Tibial nerve (tissue), 4 donors: ENCODE data around the gene DFFB. TPM values are rescaled to one million over a fixed set of nuclear protein-coding genes. Genes with fewer than 3 reads are reported as not detected.

Source experiments
- DNase-seq, 2 donors: peaks; one replicate each; pipeline ENCODE4 v3.0.0-alpha.2; 2019; ENCODE audit warnings: low spot score in 2 of 2
- H3K27ac ChIP-seq, 4 donors: fragments of 200-600 bp; sonication (generic) in 3 of 4; one replicate each; pipeline ENCODE4 v1.5.1; 2017 to 2019; ENCODE audit warnings: mild to moderate bottlenecking in 1 of 4
- H3K27me3 ChIP-seq, 2 donors: fragments of 200-600 bp; sonication (generic) in 1 of 2; one replicate each; pipeline versions ENCODE4 v1.5.1 to v1.6.0; 2017 to 2019
- H3K36me3 ChIP-seq, 3 donors: fragments of 200-600 bp; sonication (generic); one replicate each; pipeline ENCODE4 v1.5.1; 2018 to 2019
- H3K4me1 ChIP-seq, 4 donors: fragments of 200-600 bp; sonication (generic) in 3 of 4; one replicate each; pipeline ENCODE4 v1.5.1; 2017 to 2019
- H3K4me3 ChIP-seq, 4 donors: fragments of 200-600 bp; sonication (generic) in 3 of 4; one replicate each; pipeline ENCODE4 v1.5.1; 2017 to 2019; ENCODE audit warnings: mild to moderate bottlenecking in 1 of 4, moderate library complexity in 1 of 4
- H3K9me3 ChIP-seq, 4 donors: fragments of 200-600 bp; sonication (generic) in 3 of 4; one replicate each; pipeline ENCODE4 v1.5.1; 2017 to 2019
- EP300 ChIP-seq, 2 donors: sonication (generic); formaldehyde crosslinking; IDR thresholded peaks; one replicate each; pipeline ENCODE4 v1.6.1; 2017; ENCODE audit warnings: antibody characterized with exemption in 2 of 2, mild to moderate bottlenecking in 1 of 2
- POLR2A ChIP-seq, 2 donors: fragments of 450-650 bp; IDR thresholded peaks; one replicate each; pipeline ENCODE4 v1.6.1; 2017; ENCODE audit warnings: antibody characterized with exemption in 2 of 2, mild to moderate bottlenecking in 2 of 2, moderate library complexity in 2 of 2
- WGBS, 2 donors: methylation state at CpG; one replicate each; pipeline ENCODE4 v1.1.5; 2018; 5-methylcytosine and 5-hydroxymethylcytosine counted together
- total RNA-seq, 4 donors: library from RNA; depleted of rRNA; stranded (reverse); fragments of >200 nt; gene quantifications; one replicate each; pipeline ENCODE4 v1.1.0, GENCODE V29; 2016
- TF ChIP-seq, protein P1 (sequence below), 5 experiments: fragments of 200-600 bp in 3 of 5; fragments of 450-650 bp in 2 of 5; sonication (generic) in 3 of 5; IDR thresholded peaks; one replicate each; pipeline ENCODE4 v1.5.1; 2016 to 2019; ENCODE audit warnings: antibody characterized with exemption in 5 of 5, mild to moderate bottlenecking in 3 of 5, moderate library complexity in 2 of 5

DFFB gene
- total RNA-seq, 4 donors from 2014 or later, result 7.0 to 17.7 (median 15.2) TPM

DNA sequence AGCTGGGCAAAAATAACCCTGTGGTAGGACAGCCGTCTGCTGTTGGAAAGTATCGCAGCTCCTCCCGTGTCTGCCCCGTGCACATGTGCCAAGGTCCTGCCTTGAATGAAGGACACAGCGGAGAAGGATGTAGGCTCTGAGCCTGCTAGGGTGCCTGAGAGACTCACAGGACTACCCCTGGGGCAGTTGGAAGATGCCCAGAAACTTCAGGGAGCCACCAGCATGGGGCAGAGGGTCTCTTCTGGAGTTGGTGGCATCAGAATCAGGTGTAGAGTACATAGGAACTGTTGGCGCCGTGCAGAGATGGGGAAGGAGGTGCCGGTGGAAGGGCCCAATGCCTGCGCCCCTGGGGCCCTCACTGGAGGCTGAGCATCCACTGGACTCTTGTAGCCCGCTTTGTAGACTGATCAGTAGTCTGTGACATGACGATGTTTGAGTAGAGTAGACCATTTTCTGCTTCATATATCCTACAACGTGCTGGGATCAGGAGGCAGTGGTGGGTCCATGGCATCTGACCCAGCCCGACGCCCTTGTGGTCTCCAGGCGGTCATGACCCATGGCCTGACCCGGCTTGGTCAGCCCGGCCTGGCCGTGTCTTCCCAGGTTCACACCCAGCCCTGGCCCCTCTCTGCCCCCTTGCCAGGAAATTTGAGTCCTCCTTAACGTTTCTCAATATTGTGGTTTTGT lies 48.1 kb downstream of the DFFB start:
- WGBS, 2 donors, result 81 to 87% methylated on average over 19 of the region's 19 CpGs
- TF ChIP-seq, protein P1, sequence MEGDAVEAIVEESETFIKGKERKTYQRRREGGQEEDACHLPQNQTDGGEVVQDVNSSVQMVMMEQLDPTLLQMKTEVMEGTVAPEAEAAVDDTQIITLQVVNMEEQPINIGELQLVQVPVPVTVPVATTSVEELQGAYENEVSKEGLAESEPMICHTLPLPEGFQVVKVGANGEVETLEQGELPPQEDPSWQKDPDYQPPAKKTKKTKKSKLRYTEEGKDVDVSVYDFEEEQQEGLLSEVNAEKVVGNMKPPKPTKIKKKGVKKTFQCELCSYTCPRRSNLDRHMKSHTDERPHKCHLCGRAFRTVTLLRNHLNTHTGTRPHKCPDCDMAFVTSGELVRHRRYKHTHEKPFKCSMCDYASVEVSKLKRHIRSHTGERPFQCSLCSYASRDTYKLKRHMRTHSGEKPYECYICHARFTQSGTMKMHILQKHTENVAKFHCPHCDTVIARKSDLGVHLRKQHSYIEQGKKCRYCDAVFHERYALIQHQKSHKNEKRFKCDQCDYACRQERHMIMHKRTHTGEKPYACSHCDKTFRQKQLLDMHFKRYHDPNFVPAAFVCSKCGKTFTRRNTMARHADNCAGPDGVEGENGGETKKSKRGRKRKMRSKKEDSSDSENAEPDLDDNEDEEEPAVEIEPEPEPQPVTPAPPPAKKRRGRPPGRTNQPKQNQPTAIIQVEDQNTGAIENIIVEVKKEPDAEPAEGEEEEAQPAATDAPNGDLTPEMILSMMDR (IDR thresholded peaks at IDR 0.05), result no peak
- TF ChIP-seq EP300 (IDR thresholded peaks at IDR 0.05), result no peak
- no peak for TF ChIP-seq POLR2A (IDR thresholded peaks at IDR 0.05)
- H3K4me1 ChIP-seq, result peaks cover 0 to 4% (median 2%) of the 10 kb centered on the region in 4 donors
- H3K9me3 ChIP-seq, result no peaks in the 10 kb centered on the region
- DNase-seq, result no peak
- H3K27me3 ChIP-seq, result peaks cover 0 to 8% of the 10 kb centered on the region in 2 donors
- H3K36me3 ChIP-seq, result no peaks in the 10 kb centered on the region
- no peak overlapping the region for H3K27ac ChIP-seq
- no peak overlapping the region for H3K4me3 ChIP-seq

DNA sequence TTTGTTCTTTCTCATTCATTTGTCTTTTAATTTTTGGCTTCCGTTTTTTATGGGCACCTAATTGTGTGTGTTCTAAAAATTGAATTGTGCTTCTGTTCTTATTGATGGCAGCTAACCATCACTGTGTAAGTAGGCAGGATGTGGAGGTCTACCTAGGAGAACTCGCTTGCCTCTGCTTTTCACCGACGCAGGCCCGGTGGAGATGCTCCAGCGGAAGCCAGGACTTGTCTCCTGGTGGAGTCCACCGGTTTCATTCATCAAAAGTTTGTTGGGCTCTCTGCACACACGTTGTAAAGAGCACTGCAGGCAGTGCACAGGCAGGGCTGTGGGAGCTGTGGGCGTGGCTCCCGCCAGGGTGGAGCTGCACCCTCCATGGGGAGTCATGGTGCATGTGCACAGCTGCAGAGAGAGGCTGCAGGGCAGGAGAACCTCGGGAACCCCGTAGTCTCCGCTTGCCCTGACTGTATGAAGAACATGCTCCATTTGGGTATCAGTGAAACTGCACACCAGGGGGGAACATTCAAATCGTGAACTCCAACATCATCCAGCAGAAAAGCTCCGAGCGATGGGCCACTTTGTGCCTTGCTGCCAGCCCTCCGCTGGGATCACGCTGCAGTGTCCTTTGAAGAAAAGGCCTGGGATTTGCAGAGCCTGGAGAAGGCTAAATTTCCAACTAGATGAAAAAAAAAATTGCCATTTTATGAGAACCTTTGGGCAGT lies 48.8 kb downstream of the DFFB start:
- DNase-seq, result no peak
- H3K27me3 ChIP-seq, result peaks cover 0 to 15% of the 10 kb centered on the region in 2 donors
- TF ChIP-seq POLR2A (IDR thresholded peaks at IDR 0.05), result no peak
- TF ChIP-seq, protein P1 (IDR thresholded peaks at IDR 0.05), result no peak
- no peak for TF ChIP-seq EP300 (IDR thresholded peaks at IDR 0.05)
- 75 to 76% methylated on average over 18 of the region's 18 CpGs for WGBS, 2 donors
- H3K36me3 ChIP-seq, result no peaks in the 10 kb centered on the region
- peaks cover 0 to 8% (median 2%) of the 10 kb centered on the region in 4 donors for H3K4me1 ChIP-seq
- no peak overlapping the region for H3K4me3 ChIP-seq
- H3K9me3 ChIP-seq, result no peaks in the 10 kb centered on the region
- no peak overlapping the region for H3K27ac ChIP-seq

DNA sequence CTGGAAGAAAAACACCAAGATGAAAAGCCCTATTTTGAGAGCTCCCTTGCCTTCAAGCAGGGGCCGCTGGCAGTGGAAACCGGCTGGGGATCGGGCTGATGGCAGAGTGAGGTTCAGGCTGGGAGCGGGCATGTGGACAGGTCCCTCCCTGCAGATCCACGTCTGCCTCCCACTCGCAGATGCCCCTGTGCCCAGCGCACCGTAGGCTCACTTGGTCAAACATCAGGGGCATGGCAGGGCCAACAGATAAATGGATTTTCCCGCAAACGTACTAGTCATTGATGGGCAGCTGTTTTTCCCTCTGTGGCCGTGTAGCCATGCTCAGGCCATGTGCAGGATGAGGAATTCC lies 49.4 kb downstream of the DFFB start:
- H3K27me3 ChIP-seq, result peaks cover 0 to 21% of the 10 kb centered on the region in 2 donors
- no peak overlapping the region for H3K4me3 ChIP-seq
- no peak for DNase-seq
- TF ChIP-seq EP300 (IDR thresholded peaks at IDR 0.05), result no peak
- WGBS, 2 donors, result 80 to 91% methylated on average over 10 to 11 of the region's 11 CpGs
- H3K9me3 ChIP-seq, result no peaks in the 10 kb centered on the region
- H3K27ac ChIP-seq, result no peak overlapping the region
- H3K36me3 ChIP-seq, result no peaks in the 10 kb centered on the region
- peaks cover 0 to 6% (median under 1%) of the 10 kb centered on the region in 4 donors for H3K4me1 ChIP-seq

DNA sequence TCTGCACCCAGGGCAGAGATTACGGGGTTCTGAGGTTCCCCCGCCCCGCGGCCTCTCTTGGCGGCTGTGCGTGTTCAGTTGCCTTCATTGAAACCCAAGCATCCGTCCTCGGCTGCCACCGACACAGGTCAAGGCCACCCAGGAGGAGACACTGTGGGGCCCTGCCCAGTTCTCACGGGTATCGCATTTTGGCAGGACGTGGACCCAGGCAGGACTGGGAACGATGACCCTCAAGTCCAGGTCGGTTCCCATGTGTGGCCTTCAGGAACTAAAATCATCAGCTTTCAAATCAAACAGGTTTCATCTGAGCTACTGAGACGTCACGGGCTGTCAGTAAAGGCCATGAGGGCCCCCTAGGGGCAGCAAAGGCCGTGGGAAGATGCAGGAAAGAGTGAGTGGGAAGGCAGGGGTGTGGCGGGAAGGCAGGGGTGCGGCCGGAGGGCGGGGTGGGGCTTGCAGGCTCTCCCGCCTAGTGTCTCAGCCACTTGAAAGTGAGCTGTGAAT lies 49.8 kb downstream of the DFFB start:
- TF ChIP-seq POLR2A (IDR thresholded peaks at IDR 0.05), result no peak
- TF ChIP-seq, protein P1 (IDR thresholded peaks at IDR 0.05), result no peak
- TF ChIP-seq EP300 (IDR thresholded peaks at IDR 0.05), result no peak
- WGBS, 2 donors, result 49 to 60% methylated on average over 16 to 21 of the region's 22 CpGs

DNA sequence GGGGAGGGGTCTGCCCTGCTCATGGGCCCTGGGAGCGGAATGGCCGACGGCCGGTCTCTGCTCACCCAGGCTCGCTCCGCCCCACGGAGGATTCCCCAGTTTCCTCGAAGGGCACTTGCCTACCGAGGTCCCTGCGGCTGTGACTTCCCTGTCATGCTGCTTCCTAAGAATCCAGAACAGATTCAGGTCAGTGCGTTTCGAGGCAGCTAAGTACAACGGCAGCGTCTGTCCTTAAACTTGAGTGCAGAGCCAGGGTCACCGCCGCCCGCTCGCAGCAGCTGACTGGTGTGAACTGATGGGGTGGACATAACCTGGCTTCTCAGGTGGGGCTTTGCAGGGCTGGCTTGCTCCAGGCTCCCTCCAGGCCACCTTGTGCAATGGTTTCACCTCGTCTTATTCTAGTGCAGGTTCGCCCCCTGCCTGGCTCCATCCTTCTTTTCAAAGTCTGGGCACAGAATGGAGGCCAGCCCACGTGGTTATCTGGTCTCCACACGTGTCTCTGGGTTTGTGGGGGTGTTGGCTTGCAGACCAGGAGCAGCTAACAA lies 50.4 kb downstream of the DFFB start:
- Histone ChIP-seq H3K36me3 (no peaks in the 10 kb centered on the region), H3K4me1 (peaks cover 0 to 6% (median 0%) of the 10 kb centered on the region in 4 donors), H3K4me3 (no peak overlapping the region), H3K27me3 (peaks cover 0 to 25% of the 10 kb centered on the region in 2 donors), H3K27ac (no peak overlapping the region), H3K9me3 (no peaks in the 10 kb centered on the region)
- TF ChIP-seq POLR2A (IDR thresholded peaks at IDR 0.05) (no peak), EP300 (IDR thresholded peaks at IDR 0.05) (no peak)
- TF ChIP-seq, protein P1 (IDR thresholded peaks at IDR 0.05), result no peak
- DNase-seq, result no peak
- WGBS, 2 donors, result 70 to 73% methylated on average over 13 to 22 of the region's 22 CpGs

More for the DNA sequence above, 49.8 kb downstream of the DFFB start:
- Histone ChIP-seq H3K27ac (no peak overlapping the region), H3K4me3 (no peak overlapping the region), H3K9me3 (no peaks in the 10 kb centered on the region), H3K4me1 (peaks cover 0 to 6% (median 0%) of the 10 kb centered on the region in 4 donors), H3K27me3 (peaks cover 0 to 25% of the 10 kb centered on the region in 2 donors), H3K36me3 (no peaks in the 10 kb centered on the region)
- no peak for DNase-seq
